ENCODE data around the gene MTG2.

Gene MTG2

DNA sequence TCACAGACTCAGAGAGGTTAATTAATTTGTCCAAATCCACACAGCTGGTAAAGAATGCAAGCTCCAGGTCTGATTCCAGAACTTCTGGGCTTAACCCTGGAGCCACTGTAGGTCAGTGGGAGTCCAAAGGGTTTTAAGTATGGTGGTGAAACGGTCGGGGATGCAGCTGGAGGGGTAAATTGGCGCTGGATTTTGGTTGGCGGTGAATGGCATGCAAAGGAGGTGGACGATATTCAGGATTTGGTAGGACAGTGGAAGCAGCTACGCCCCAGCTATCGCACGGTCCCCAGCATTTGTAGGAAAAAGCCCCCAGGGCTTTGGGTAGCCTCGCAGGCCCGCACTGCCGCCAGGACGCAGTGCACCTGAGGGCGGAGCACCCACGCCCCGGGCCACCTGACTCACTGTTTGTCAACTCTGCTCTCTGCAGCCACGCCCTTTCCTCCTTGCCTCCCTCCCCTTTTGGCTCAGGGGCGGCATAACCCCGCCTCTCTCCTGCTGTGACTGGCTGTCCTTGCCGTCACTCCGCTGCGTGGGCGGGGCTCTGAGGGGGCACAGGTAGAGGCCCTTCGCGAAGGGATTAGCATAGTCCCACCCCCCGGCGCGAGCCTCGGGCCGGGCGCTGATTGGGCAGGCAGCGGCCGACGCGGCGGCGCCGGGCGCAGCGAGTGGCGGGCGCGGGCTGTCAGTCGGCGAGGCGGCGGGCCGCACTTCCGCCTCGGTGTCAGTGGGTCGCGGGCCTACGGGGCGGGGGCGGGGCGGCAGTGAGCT lies 55.2 kb downstream of the MTG2 start, which contains the start of gene OSBPL2:
Gene OSBPL2 (plus strand): TSS at position 721 of the 768 bp plus-strand sequence. CDS start 17,664 bp downstream, outside the sequence.
- Histone ChIP-seq H3K27me3 (ENCODE audit: control insufficient read depth, low read length) (no peaks in the 10 kb centered on the region), H3K79me2 (ENCODE audit: control insufficient read depth, low read length) (peaks cover 40% of the 10 kb centered on the region), H3K4me1 (ENCODE audit: control insufficient read depth, low read length) (peaks cover 13% of the 10 kb centered on the region), H3K27ac (ENCODE audit: low read depth, low read length) (no peak within 1 kb of the TSS), H3K4me3 (ENCODE audit: low read length) (peak within 1 kb of the TSS; percentile 81), H4K20me1 (ENCODE audit: control insufficient read depth, insufficient read depth, low read depth, low read length) (peaks cover 4% of the 10 kb centered on the region; the same call in 1 of the 2 replicates), H3K9me3 (ENCODE audit: control insufficient read depth, insufficient read depth, low read length) (no peaks in the 10 kb centered on the region), H3K4me2 (ENCODE audit: low read length) (peak within 1 kb of the TSS; percentile 80), H3K9me2 (replicated peaks; ENCODE audit: control insufficient read depth, low read length) (no peaks in the 10 kb centered on the region), H3F3A (ENCODE audit: control insufficient read depth, insufficient read depth) (no peaks in the 10 kb centered on the region), H3K36me3 (ENCODE audit: control insufficient read depth, low read length) (peaks cover 5% of the 10 kb centered on the region; the same call in 1 of the 2 replicates)
- no peak for TF ChIP-seq EZH2phosphoT487 (IDR thresholded peaks at IDR 0.05; ENCODE audit: borderline replicate concordance, low read length)
- TF ChIP-seq, protein P1, sequence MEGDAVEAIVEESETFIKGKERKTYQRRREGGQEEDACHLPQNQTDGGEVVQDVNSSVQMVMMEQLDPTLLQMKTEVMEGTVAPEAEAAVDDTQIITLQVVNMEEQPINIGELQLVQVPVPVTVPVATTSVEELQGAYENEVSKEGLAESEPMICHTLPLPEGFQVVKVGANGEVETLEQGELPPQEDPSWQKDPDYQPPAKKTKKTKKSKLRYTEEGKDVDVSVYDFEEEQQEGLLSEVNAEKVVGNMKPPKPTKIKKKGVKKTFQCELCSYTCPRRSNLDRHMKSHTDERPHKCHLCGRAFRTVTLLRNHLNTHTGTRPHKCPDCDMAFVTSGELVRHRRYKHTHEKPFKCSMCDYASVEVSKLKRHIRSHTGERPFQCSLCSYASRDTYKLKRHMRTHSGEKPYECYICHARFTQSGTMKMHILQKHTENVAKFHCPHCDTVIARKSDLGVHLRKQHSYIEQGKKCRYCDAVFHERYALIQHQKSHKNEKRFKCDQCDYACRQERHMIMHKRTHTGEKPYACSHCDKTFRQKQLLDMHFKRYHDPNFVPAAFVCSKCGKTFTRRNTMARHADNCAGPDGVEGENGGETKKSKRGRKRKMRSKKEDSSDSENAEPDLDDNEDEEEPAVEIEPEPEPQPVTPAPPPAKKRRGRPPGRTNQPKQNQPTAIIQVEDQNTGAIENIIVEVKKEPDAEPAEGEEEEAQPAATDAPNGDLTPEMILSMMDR (IDR thresholded peaks at IDR 0.05; ENCODE audit: low read depth, low read length, poor library complexity, severe bottlenecking) = no peak

- no peaks in the 10 kb centered on the region for H3K9me2 ChIP-seq (replicated peaks; ENCODE audit: control insufficient read depth, low read length)
- H3K79me2 ChIP-seq (ENCODE audit: control insufficient read depth, low read length) = peaks cover 46% of the 10 kb centered on the region
- H3K27me3 ChIP-seq (ENCODE audit: control insufficient read depth, low read length) = no peaks in the 10 kb centered on the region
- H3K4me2 ChIP-seq (ENCODE audit: low read length) = peak overlapping the region; percentile 80
- peaks cover 5% of the 10 kb centered on the region; the same call in 1 of the 2 replicates for H3K36me3 ChIP-seq (ENCODE audit: control insufficient read depth, low read length)
- H3K9me3 ChIP-seq (ENCODE audit: control insufficient read depth, insufficient read depth, low read length) = no peaks in the 10 kb centered on the region
- peak overlapping the region; percentile 81 for H3K4me3 ChIP-seq (ENCODE audit: low read length)
- TF ChIP-seq, protein P1 (IDR thresholded peaks at IDR 0.05; ENCODE audit: low read depth, low read length, poor library complexity, severe bottlenecking) = no peak
- no peak for TF ChIP-seq EZH2phosphoT487 (IDR thresholded peaks at IDR 0.05; ENCODE audit: borderline replicate concordance, low read length)
- H4K20me1 ChIP-seq (ENCODE audit: control insufficient read depth, insufficient read depth, low read depth, low read length) = peaks cover 4% of the 10 kb centered on the region; the same call in 1 of the 2 replicates
- peaks cover 13% of the 10 kb centered on the region for H3K4me1 ChIP-seq (ENCODE audit: control insufficient read depth, low read length)
- no peaks in the 10 kb centered on the region for H3F3A ChIP-seq (ENCODE audit: control insufficient read depth, insufficient read depth)
- no peak overlapping the region for H3K27ac ChIP-seq (ENCODE audit: low read depth, low read length)
Observed at GRCh38 chr20:62238569-62239277, 55.9 kb downstream of the MTG2 start.

- peaks cover 51% of the 10 kb centered on the region for H3K79me2 ChIP-seq (ENCODE audit: control insufficient read depth, low read length)
- H3K27me3 ChIP-seq (ENCODE audit: control insufficient read depth, low read length) = no peaks in the 10 kb centered on the region
- peaks cover 5% of the 10 kb centered on the region; the same call in 1 of the 2 replicates for H3K36me3 ChIP-seq (ENCODE audit: control insufficient read depth, low read length)
- no peaks in the 10 kb centered on the region for H3F3A ChIP-seq (ENCODE audit: control insufficient read depth, insufficient read depth)
- H4K20me1 ChIP-seq (ENCODE audit: control insufficient read depth, insufficient read depth, low read depth, low read length) = peaks cover 4% of the 10 kb centered on the region; the same call in 1 of the 2 replicates
- no peaks in the 10 kb centered on the region for H3K9me3 ChIP-seq (ENCODE audit: control insufficient read depth, insufficient read depth, low read length)
- peak overlapping the region; percentile 80 for H3K4me2 ChIP-seq (ENCODE audit: low read length)
- peaks cover 13% of the 10 kb centered on the region for H3K4me1 ChIP-seq (ENCODE audit: control insufficient read depth, low read length)
- H3K27ac ChIP-seq (ENCODE audit: low read depth, low read length) = no peak overlapping the region
- no peak for TF ChIP-seq EZH2phosphoT487 (IDR thresholded peaks at IDR 0.05; ENCODE audit: borderline replicate concordance, low read length)
- TF ChIP-seq, protein P1 (IDR thresholded peaks at IDR 0.05; ENCODE audit: low read depth, low read length, poor library complexity, severe bottlenecking) = no peak
- no peaks in the 10 kb centered on the region for H3K9me2 ChIP-seq (replicated peaks; ENCODE audit: control insufficient read depth, low read length)
- peak overlapping the region; percentile 81 for H3K4me3 ChIP-seq (ENCODE audit: low read length)
Observed at GRCh38 chr20:62239278-62239879, 56.6 kb downstream of the MTG2 start.
